ENCODE results near the gene PGM5.
"Not testable (repeated sequence)": the region's sequence is repeated elsewhere in the genome, so short reads cannot be mapped to it uniquely, and the experiment has no call there.

- not testable (repeated sequence) for TF ChIP-seq CTCF (tag by site-specific recombination; IDR thresholded peaks at IDR 0.05); KLF10 (tag by site-specific recombination; IDR thresholded peaks at IDR 0.05); ZNF366 (tag by site-specific recombination; conservative IDR thresholded peaks at IDR 0.05); ZBTB26 (tag by site-specific recombination; optimal IDR thresholded peaks at IDR 0.05); GLI2 (tag by site-specific recombination; IDR thresholded peaks at IDR 0.05; ENCODE audit: borderline replicate concordance, low read depth); MYNN (tag by site-specific recombination; IDR thresholded peaks at IDR 0.05; ENCODE audit: borderline replicate concordance); ZNF324 (tag by site-specific recombination; IDR thresholded peaks at IDR 0.05); ZBTB17 (tag by site-specific recombination; IDR thresholded peaks at IDR 0.05); ZBTB44 (tag by site-specific recombination; IDR thresholded peaks at IDR 0.05); ZNF449 (tag by site-specific recombination; IDR thresholded peaks at IDR 0.05)
Measured at GRCh38 chr9:68404421-68405185, 48.2 kb downstream of the PGM5 start.
